Loucy (cell line): Measurements from ENCODE around the gene SLC29A2.

ENCODE experiments used
- CTCF ChIP-seq: fragments of 200-600 bp; sonication (generic); conservative IDR thresholded peaks from 2 replicates; pipeline ENCODE4 v1.5.1; 2014; ENCODE audit warnings: mild to moderate bottlenecking, antibody characterized with exemption, low read length
- EZH2phosphoT487 ChIP-seq: fragments of 200-600 bp; IDR thresholded peaks from 2 replicates; pipeline ENCODE4 v1.6.1; 2018; ENCODE audit warnings: antibody characterized with exemption, mild to moderate bottlenecking, moderate library complexity, borderline replicate concordance

- TF ChIP-seq CTCF (no peak), EZH2phosphoT487 (no peak)
Observed at GRCh38 chr11:66344550-66345315, 26.8 kb downstream of the SLC29A2 start, which contains the start of gene BRMS1.
